Neural crest cell (in vitro differentiated cells): ENCODE data around the gene MAPK10. TPM values are rescaled to one million over a fixed set of nuclear protein-coding genes. Genes with fewer than 3 reads are reported as not detected.

ENCODE experiments used
- DNase-seq: peaks from one replicate; pipeline ENCODE4 v3.0.0; 2021; ENCODE audit warnings: low read depth, mixed read lengths, low spot score
- H3K27ac Mint-ChIP-seq: one replicate; pipeline ENCODE4 v1.8.0; 2021; ENCODE audit warnings: mild to moderate bottlenecking, mixed read lengths; ENCODE audit not compliant: unreplicated experiment
- H3K27me3 Mint-ChIP-seq: 2 replicates; pipeline ENCODE4 v1.8.0; 2021; ENCODE audit warnings: low read depth, mild to moderate bottlenecking, mixed read lengths
- H3K36me3 Mint-ChIP-seq: 2 replicates; pipeline ENCODE4 v1.8.0; 2021; ENCODE audit warnings: low read depth, mild to moderate bottlenecking, mixed read lengths
- H3K4me1 Mint-ChIP-seq: 2 replicates; pipeline ENCODE4 v1.8.0; 2021; ENCODE audit warnings: mixed read lengths
- H3K4me3 Mint-ChIP-seq: one replicate; pipeline ENCODE4 v1.8.0; 2021; ENCODE audit warnings: mild to moderate bottlenecking, mixed read lengths
- H3K9me3 Mint-ChIP-seq: 2 replicates; pipeline ENCODE4 v1.8.0; 2021; ENCODE audit warnings: mixed read lengths
- CTCF ChIP-seq: fragments of 200-600 bp; sonication (generic); conservative IDR thresholded peaks from 2 replicates; pipeline ENCODE4 v1.5.0; 2021; ENCODE audit warnings: antibody characterized with exemption, mild to moderate bottlenecking
- total RNA-seq: library from RNA; stranded (reverse); gene quantifications from 2 replicates; pipeline ENCODE4 v1.2.1, GENCODE V29; 2021

Gene MAPK10
- total RNA-seq, 1 donor from 2014 or later = 62.2 TPM

GRCh38 chr4:86132468-86132867 is 227.4 kb downstream of the MAPK10 start:
- Mint-ChIP-seq H3K27me3 (no peaks in the 10 kb centered on the region), H3K36me3 (peaks cover 6% of the 10 kb centered on the region), H3K4me3 (no peak overlapping the region), H3K4me1 (no peaks in the 10 kb centered on the region), H3K9me3 (peaks cover 3% of the 10 kb centered on the region), H3K27ac (no peak overlapping the region)
- TF ChIP-seq CTCF = no peak
- no peak for DNase-seq

GRCh38 chr4:86131456-86131855 is 228.4 kb downstream of the MAPK10 start:
- peaks cover 3% of the 10 kb centered on the region for H3K36me3 Mint-ChIP-seq
- H3K4me3 Mint-ChIP-seq = no peak overlapping the region
- TF ChIP-seq CTCF = no peak
- H3K27me3 Mint-ChIP-seq = no peaks in the 10 kb centered on the region
- no peak overlapping the region for H3K27ac Mint-ChIP-seq
- H3K9me3 Mint-ChIP-seq = peaks cover 3% of the 10 kb centered on the region
- no peak for DNase-seq
- no peaks in the 10 kb centered on the region for H3K4me1 Mint-ChIP-seq

GRCh38 chr4:86130160-86130933 is 229.5 kb downstream of the MAPK10 start:
- Mint-ChIP-seq H3K9me3 (peaks cover 3% of the 10 kb centered on the region), H3K4me3 (no peak overlapping the region), H3K27ac (no peak overlapping the region), H3K4me1 (no peaks in the 10 kb centered on the region), H3K36me3 (no peaks in the 10 kb centered on the region), H3K27me3 (no peaks in the 10 kb centered on the region)
- no peak for TF ChIP-seq CTCF
- no peak for DNase-seq

- H3K9me3 Mint-ChIP-seq = peaks cover 3% of the 10 kb centered on the region
- H3K27ac Mint-ChIP-seq = no peak overlapping the region
- no peaks in the 10 kb centered on the region for H3K4me1 Mint-ChIP-seq
- DNase-seq = no peak
- no peak overlapping the region for H3K4me3 Mint-ChIP-seq
- H3K36me3 Mint-ChIP-seq = no peaks in the 10 kb centered on the region
- no peak for TF ChIP-seq CTCF
- no peaks in the 10 kb centered on the region for H3K27me3 Mint-ChIP-seq
Observed at GRCh38 chr4:86129546-86129945, 230.3 kb downstream of the MAPK10 start.

- H3K9me3 Mint-ChIP-seq = no peaks in the 10 kb centered on the region
- DNase-seq = no peak
- no peak for TF ChIP-seq CTCF
- no peaks in the 10 kb centered on the region for H3K4me1 Mint-ChIP-seq
- no peak overlapping the region for H3K27ac Mint-ChIP-seq
- peaks cover 8% of the 10 kb centered on the region for H3K36me3 Mint-ChIP-seq
- no peaks in the 10 kb centered on the region for H3K27me3 Mint-ChIP-seq
- no peak overlapping the region for H3K4me3 Mint-ChIP-seq
Observed at GRCh38 chr4:86122404-86122803, 237.4 kb downstream of the MAPK10 start.
